HG03139 (cell line): Measurements from ENCODE around the gene UBE2E1.

Source experiments
- ATAC-seq: cut with Tn5 transposase; IDR thresholded peaks from one replicate; pipeline ENCODE4 v1.9.1; 2021; ENCODE audit not compliant: unreplicated experiment

The UBE2E1 gene

GRCh38 chr3:23820888-23821287 is 15.1 kb downstream of the UBE2E1 start:
- ATAC-seq = no peak

GRCh38 chr3:23821858-23822257 is 16.1 kb downstream of the UBE2E1 start:
- no peak for ATAC-seq

- no peak for ATAC-seq
Observed at GRCh38 chr3:23822559-23822958, 16.8 kb downstream of the UBE2E1 start.

GRCh38 chr3:23823620-23824019 is 17.9 kb downstream of the UBE2E1 start:
- ATAC-seq = no peak

GRCh38 chr3:23824699-23825444 is 19.1 kb downstream of the UBE2E1 start:
- ATAC-seq = no peak

- no peak for ATAC-seq
Observed at GRCh38 chr3:23825802-23826201, 20.0 kb downstream of the UBE2E1 start.

- no peak for ATAC-seq
Observed at GRCh38 chr3:23826382-23827064, 20.8 kb downstream of the UBE2E1 start.

- ATAC-seq = peak; percentile 56
Observed at GRCh38 chr3:23829242-23829934, 23.6 kb downstream of the UBE2E1 start.

- peak; percentile 72 for ATAC-seq
Observed at GRCh38 chr3:23830869-23831484, 25.2 kb downstream of the UBE2E1 start.

GRCh38 chr3:23831517-23832394 is 26.0 kb downstream of the UBE2E1 start:
- ATAC-seq = peak; percentile 8

- ATAC-seq = no peak
Observed at GRCh38 chr3:23832523-23832922, 26.8 kb downstream of the UBE2E1 start.

GRCh38 chr3:23834082-23834870 is 28.5 kb downstream of the UBE2E1 start:
- no peak for ATAC-seq

- ATAC-seq = no peak
Observed at GRCh38 chr3:23835087-23835486, 29.3 kb downstream of the UBE2E1 start.

- ATAC-seq = no peak
Observed at GRCh38 chr3:23835802-23836201, 30.0 kb downstream of the UBE2E1 start.

- no peak for ATAC-seq
Observed at GRCh38 chr3:23836536-23837230, 30.9 kb downstream of the UBE2E1 start.

GRCh38 chr3:23837286-23837685 is 31.5 kb downstream of the UBE2E1 start:
- no peak for ATAC-seq

- ATAC-seq = no peak
Observed at GRCh38 chr3:23837691-23838090, 31.9 kb downstream of the UBE2E1 start.

GRCh38 chr3:23840521-23840920 is 34.8 kb downstream of the UBE2E1 start:
- no peak for ATAC-seq

- ATAC-seq = no peak
Observed at GRCh38 chr3:23843869-23844268, 38.1 kb downstream of the UBE2E1 start.
